ENCODE measurements around the gene SORT1.

Gene SORT1

GRCh38 chr1:109350182-109350581, 47.5 kb downstream of the SORT1 start:
- no peak for DNase-seq (ENCODE audit: low spot score)
- in situ Hi-C loops (cut with MboI; ENCODE audit: low sequenced_read_pairs, unreplicated experiment), result no loop called here
- no peak for TF ChIP-seq CTCF (IDR thresholded peaks at IDR 0.05; ENCODE audit: borderline replicate concordance, control extremely low read depth, extremely low read depth, insufficient read depth, missing control alignments)

DNA sequence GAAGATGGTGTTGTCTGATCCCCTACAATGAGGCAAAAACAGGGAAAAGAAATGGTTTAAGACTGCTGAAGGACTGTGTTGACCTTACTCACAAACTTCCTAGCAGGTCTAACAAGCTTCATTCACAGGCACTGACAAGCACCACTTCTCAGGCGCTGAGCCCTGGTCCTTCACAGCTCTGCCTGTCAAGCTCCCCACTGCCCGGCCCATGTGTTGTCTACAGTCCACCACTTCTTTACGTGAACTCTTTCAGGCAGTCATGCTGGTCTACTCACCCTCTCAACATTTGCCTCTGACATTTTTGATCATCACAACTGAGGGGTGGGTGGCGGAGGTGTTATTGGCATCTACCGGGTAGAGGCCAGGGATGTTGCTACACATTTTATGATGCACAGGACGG, 50.2 kb downstream of the SORT1 start:
- in situ Hi-C loops (cut with MboI; ENCODE audit: low sequenced_read_pairs, unreplicated experiment), result no loop called here

GRCh38 chr1:109341944-109342930, 55.5 kb downstream of the SORT1 start:
- in situ Hi-C loops (cut with MboI; ENCODE audit: low sequenced_read_pairs, unreplicated experiment), result no loop called here
- DNase-seq (ENCODE audit: low spot score), result no peak
- no peak for TF ChIP-seq CTCF (IDR thresholded peaks at IDR 0.05; ENCODE audit: borderline replicate concordance, control extremely low read depth, extremely low read depth, insufficient read depth, missing control alignments)

More for the DNA sequence above, 50.2 kb downstream of the SORT1 start:
- DNase-seq (ENCODE audit: low spot score), result no peak
- TF ChIP-seq CTCF (IDR thresholded peaks at IDR 0.05; ENCODE audit: borderline replicate concordance, control extremely low read depth, extremely low read depth, insufficient read depth, missing control alignments), result no peak

DNA sequence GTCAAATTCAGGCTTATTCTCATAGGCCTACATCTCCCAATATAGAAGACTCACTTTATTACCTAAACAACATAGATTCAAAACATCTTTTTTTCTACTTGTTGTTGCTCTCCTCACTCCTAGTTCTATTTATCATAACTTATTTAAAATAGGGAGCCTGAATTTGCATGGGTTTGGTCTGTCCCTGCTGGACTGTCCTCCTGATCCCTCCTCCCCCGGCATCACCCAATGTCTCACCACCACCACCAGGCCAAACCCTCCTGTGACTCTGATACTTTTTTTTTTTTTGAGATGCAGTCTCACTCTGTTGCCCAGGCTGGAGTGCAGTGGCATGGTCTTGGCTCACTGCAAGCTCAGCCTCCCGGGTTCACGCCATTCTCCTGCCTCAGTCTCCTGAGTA, 59.1 kb downstream of the SORT1 start:
- in situ Hi-C loops (cut with MboI; ENCODE audit: low sequenced_read_pairs, unreplicated experiment), result no loop called here
- TF ChIP-seq CTCF (IDR thresholded peaks at IDR 0.05; ENCODE audit: borderline replicate concordance, control extremely low read depth, extremely low read depth, insufficient read depth, missing control alignments), result no peak
- DNase-seq (ENCODE audit: low spot score), result no peak

DNA sequence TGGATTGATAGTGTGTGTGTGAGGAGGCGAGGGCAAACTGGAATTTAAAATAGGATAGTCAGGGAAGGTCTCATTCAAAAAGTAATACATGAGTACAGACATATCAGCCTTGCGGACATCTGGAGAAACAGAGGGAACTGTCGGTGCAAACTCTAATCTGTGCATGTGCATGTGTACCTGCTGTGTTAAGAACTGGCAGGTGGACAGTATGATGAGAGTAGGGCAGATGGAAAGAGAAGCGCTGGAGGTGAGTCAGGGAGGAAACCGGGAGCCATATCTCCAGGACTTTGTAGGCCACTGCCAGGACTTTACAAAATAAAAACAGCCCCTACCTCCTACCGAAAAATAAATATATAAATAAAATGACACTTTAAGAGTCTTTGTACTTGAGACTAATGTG, 59.6 kb downstream of the SORT1 start:
- no peak for DNase-seq (ENCODE audit: low spot score)
- TF ChIP-seq CTCF (IDR thresholded peaks at IDR 0.05; ENCODE audit: borderline replicate concordance, control extremely low read depth, extremely low read depth, insufficient read depth, missing control alignments), result no peak
- in situ Hi-C loops (cut with MboI; ENCODE audit: low sequenced_read_pairs, unreplicated experiment), result no loop called here

DNA sequence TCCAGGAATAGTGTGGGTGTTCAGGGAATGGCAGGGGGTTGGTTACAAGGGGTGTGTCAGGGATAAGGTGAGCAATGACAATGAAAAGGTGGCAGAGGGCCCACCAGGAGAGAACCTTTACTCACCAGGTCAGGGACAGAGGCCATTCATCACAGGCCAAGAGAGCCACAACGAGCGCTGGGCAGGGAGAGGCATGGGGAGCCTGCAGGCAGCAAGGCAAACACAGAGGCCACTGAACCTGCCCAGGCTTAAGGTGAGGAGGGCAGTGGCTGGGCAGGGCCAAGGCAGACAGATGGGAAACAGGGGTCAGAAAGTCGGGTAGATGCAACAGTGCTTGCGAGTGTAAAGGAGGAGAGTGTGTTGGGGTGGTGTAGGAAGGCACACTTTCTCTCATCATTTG, 62.6 kb downstream of the SORT1 start:
- in situ Hi-C loops (cut with MboI; ENCODE audit: low sequenced_read_pairs, unreplicated experiment), result no loop called here
- TF ChIP-seq CTCF (IDR thresholded peaks at IDR 0.05; ENCODE audit: borderline replicate concordance, control extremely low read depth, extremely low read depth, insufficient read depth, missing control alignments), result no peak
- DNase-seq (ENCODE audit: low spot score), result no peak

Measured in GM13976 (cell line).